Esophagus squamous epithelium (tissue), 4 donors: Measurements from ENCODE around the gene FNDC4.

Experiments
- CTCF ChIP-seq, 6 experiments: fragments of 450-650 bp in 4 of 6; fragments of 200-600 bp in 2 of 6; sonication (generic) in 2 of 6; IDR thresholded peaks; one replicate each; pipeline ENCODE4 v1.5.1; 2016 to 2019; ENCODE audit warnings: antibody characterized with exemption in 6 of 6, mild to moderate bottlenecking in 4 of 6, moderate library complexity in 4 of 6
- POLR2A ChIP-seq, 4 donors: fragments of 450-650 bp; IDR thresholded peaks; one replicate each; pipeline ENCODE4 v1.6.1; 2017; ENCODE audit warnings: antibody characterized with exemption in 4 of 4, mild to moderate bottlenecking in 4 of 4, moderate library complexity in 3 of 4

GRCh38 chr2:27494284-27494943, 586 bp downstream of the FNDC4 start:
- TF ChIP-seq CTCF (IDR thresholded peaks at IDR 0.05) = no peak
- no peak for TF ChIP-seq POLR2A (IDR thresholded peaks at IDR 0.05)
